ENCODE data around the gene DIAPH3.

Gene DIAPH3

DNA sequence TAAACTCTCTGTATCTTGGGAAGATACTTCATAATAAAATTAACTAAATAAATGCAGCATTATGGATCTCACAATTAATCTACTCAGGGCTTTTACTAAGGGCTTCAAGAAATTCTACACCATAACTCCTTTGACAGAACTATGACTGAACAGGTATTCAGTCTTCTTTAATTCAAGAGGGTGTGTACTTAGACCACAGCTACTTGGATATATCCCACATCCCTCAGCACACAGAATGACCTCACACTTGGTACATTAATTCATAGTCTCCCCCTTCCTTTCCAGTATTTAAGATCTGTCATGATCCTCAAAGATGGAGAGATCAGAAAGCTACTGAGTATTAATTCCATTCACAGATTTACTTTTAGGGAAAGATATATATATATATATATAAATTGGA is 11.6 kb downstream of the DIAPH3 start:
- TF ChIP-seq CTCF (IDR thresholded peaks at IDR 0.05): no peak

GRCh38 chr13:60150538-60150937 is 13.2 kb downstream of the DIAPH3 start:
- H3K27me3 ChIP-seq: no peaks in the 10 kb centered on the region
- no peaks in the 10 kb centered on the region for H3K36me3 ChIP-seq
- TF ChIP-seq CTCF (IDR thresholded peaks at IDR 0.05): no peak
- H3K4me3 ChIP-seq (ENCODE audit: low read depth in 1 of 2, low read length in 1 of 2): no peak overlapping the region
- no peak overlapping the region for H3K27ac ChIP-seq
- no peaks in the 10 kb centered on the region for H3K9me3 ChIP-seq
- peaks cover 8 to 11% of the 10 kb centered on the region in 2 experiments for H3K4me1 ChIP-seq (ENCODE audit: control insufficient read depth in 1 of 2, insufficient read depth in 1 of 2, low read depth in 1 of 2, low read length in 1 of 2)

More for the DNA sequence above, 11.6 kb downstream of the DIAPH3 start:
- Histone ChIP-seq H3K4me3 (ENCODE audit: low read depth in 1 of 2, low read length in 1 of 2) (no peak overlapping the region), H3K36me3 (no peaks in the 10 kb centered on the region), H3K9me3 (no peaks in the 10 kb centered on the region), H3K27me3 (no peaks in the 10 kb centered on the region), H3K4me1 (ENCODE audit: control insufficient read depth in 1 of 2, insufficient read depth in 1 of 2, low read depth in 1 of 2, low read length in 1 of 2) (peaks cover 8 to 11% of the 10 kb centered on the region in 2 experiments), H3K27ac (no peak overlapping the region)

DNA sequence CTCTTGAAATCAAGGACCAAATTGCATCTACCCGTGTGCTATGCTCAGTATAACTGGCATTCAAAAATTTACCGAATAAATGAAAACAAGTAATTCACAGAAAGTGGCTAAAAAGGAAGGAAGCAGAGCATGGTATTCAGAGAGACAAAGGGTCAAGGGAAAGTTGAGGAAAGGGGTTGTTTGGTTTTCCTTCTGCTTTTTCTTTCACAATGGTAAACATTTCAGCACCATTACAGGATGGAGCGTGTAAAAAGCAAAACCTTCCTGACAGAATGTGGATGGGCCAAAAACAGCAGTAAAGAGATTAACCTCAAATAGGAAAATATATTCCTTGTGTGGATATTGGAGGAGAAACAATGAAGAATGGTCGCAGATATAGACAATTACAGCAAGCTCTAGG is 14.8 kb downstream of the DIAPH3 start:
- H3K4me3 ChIP-seq (ENCODE audit: low read depth in 1 of 2, low read length in 1 of 2): no peak overlapping the region
- no peaks in the 10 kb centered on the region for H3K36me3 ChIP-seq
- H3K27me3 ChIP-seq: no peaks in the 10 kb centered on the region
- H3K9me3 ChIP-seq: no peaks in the 10 kb centered on the region
- no peak overlapping the region for H3K27ac ChIP-seq
- H3K4me1 ChIP-seq (ENCODE audit: control insufficient read depth in 1 of 2, insufficient read depth in 1 of 2, low read depth in 1 of 2, low read length in 1 of 2): peaks cover 8 to 11% of the 10 kb centered on the region in 2 experiments
- no peak for TF ChIP-seq CTCF (IDR thresholded peaks at IDR 0.05)

DNA sequence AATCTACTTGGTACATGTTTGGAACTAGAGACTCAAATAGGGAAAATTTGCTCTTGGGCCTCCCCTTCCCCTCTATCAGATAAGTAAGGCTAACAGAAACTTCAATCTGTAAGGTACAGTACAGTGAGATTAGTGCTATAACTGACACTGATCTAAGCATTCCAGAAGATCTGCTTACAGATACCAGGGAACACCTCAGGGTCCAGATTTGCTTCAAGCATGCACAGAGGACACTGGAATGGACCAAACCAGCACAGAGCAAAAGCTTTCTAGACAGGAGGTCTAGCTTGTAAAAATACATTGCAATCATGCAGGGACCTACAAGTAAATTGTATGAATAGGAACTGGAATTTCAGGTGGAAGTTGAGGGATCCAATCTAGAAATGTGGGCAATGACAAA is 16.4 kb downstream of the DIAPH3 start:
- H3K27me3 ChIP-seq: no peaks in the 10 kb centered on the region
- H3K27ac ChIP-seq: no peak overlapping the region
- no peak overlapping the region for H3K4me3 ChIP-seq (ENCODE audit: low read depth in 1 of 2, low read length in 1 of 2)
- H3K4me1 ChIP-seq (ENCODE audit: control insufficient read depth in 1 of 2, insufficient read depth in 1 of 2, low read depth in 1 of 2, low read length in 1 of 2): peaks cover 8 to 11% of the 10 kb centered on the region in 2 experiments
- TF ChIP-seq CTCF (IDR thresholded peaks at IDR 0.05): no peak
- no peaks in the 10 kb centered on the region for H3K36me3 ChIP-seq
- H3K9me3 ChIP-seq: no peaks in the 10 kb centered on the region

GRCh38 chr13:60146471-60146870 is 17.3 kb downstream of the DIAPH3 start:
- no peak for TF ChIP-seq CTCF (IDR thresholded peaks at IDR 0.05)
- no peaks in the 10 kb centered on the region for H3K36me3 ChIP-seq
- no peaks in the 10 kb centered on the region for H3K9me3 ChIP-seq
- no peak overlapping the region for H3K4me3 ChIP-seq (ENCODE audit: low read depth in 1 of 2, low read length in 1 of 2)
- no peak overlapping the region for H3K27ac ChIP-seq
- peaks cover 8 to 11% of the 10 kb centered on the region in 2 experiments for H3K4me1 ChIP-seq (ENCODE audit: control insufficient read depth in 1 of 2, insufficient read depth in 1 of 2, low read depth in 1 of 2, low read length in 1 of 2)
- no peaks in the 10 kb centered on the region for H3K27me3 ChIP-seq

DNA sequence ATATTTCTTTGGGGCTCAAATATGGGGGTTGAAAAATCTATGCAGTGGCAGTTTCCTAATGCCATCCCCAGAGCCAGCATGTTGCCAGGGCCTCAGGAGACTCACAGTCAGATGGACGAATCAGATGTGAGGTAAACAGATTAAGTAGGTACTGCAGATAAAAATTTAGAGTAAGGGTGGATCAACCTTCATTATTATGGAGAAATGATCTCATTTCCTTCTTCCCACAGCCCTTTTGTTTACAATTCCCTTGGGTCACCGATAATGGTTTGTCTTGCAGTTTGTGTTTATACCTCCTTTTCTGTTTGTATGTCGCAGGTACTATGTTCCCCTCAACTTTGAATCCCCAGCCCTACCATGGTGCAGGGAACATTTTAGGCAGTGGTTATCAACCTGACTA is 20.0 kb downstream of the DIAPH3 start:
- no peaks in the 10 kb centered on the region for H3K27me3 ChIP-seq
- no peak for TF ChIP-seq CTCF (IDR thresholded peaks at IDR 0.05)
- H3K27ac ChIP-seq: no peak overlapping the region
- H3K4me1 ChIP-seq (ENCODE audit: control insufficient read depth in 1 of 2, insufficient read depth in 1 of 2, low read depth in 1 of 2, low read length in 1 of 2): peaks cover 3 to 4% of the 10 kb centered on the region in 2 experiments
- no peaks in the 10 kb centered on the region for H3K36me3 ChIP-seq
- H3K4me3 ChIP-seq (ENCODE audit: low read depth in 1 of 2, low read length in 1 of 2): no peak overlapping the region
- H3K9me3 ChIP-seq: no peaks in the 10 kb centered on the region
